HUDEP-2 (cell line): ENCODE data around the gene PYY.
"Not testable (repeated sequence)": the region's sequence is repeated elsewhere in the genome, so short reads cannot be mapped to it uniquely, and the experiment has no call there.

ENCODE experiments used
- DNase-seq, 76 experiments: peaks; one replicate each; lab custom pipeline; 2025; ENCODE audit not compliant: unreplicated experiment in 76 of 76; lab: John Stamatoyannopoulos, UW

Gene PYY

GRCh38 chr17:43979671-43980070, 25.9 kb upstream of the PYY start:
- no peak for DNase-seq

- DNase-seq, result no peak
Observed at GRCh38 chr17:43979011-43979410, 25.3 kb upstream of the PYY start.

GRCh38 chr17:43978078-43978477, 24.3 kb upstream of the PYY start:
- DNase-seq, result no peak

- no peak for DNase-seq
Observed at GRCh38 chr17:43976963-43977837, 23.5 kb upstream of the PYY start.

GRCh38 chr17:43975898-43976297, 22.2 kb upstream of the PYY start:
- no peak for DNase-seq

GRCh38 chr17:43974382-43975266, 20.9 kb upstream of the PYY start:
- DNase-seq, result no peak

- not testable (repeated sequence) for DNase-seq
Observed at GRCh38 chr17:43972444-43973212, 18.9 kb upstream of the PYY start.

GRCh38 chr17:43971436-43971835, 17.7 kb upstream of the PYY start:
- not testable (repeated sequence) for DNase-seq

GRCh38 chr17:43970366-43970765, 16.6 kb upstream of the PYY start:
- DNase-seq, result no peak

GRCh38 chr17:43967251-43967875, 13.6 kb upstream of the PYY start:
- no peak for DNase-seq

GRCh38 chr17:43966276-43966675, 12.5 kb upstream of the PYY start:
- DNase-seq, result no peak

GRCh38 chr17:43962479-43962878, 8.7 kb upstream of the PYY start:
- DNase-seq, result no peak

- DNase-seq, result no peak
Observed at GRCh38 chr17:43961954-43962353, 8.2 kb upstream of the PYY start.

- not testable (repeated sequence) for DNase-seq
Observed at GRCh38 chr17:43961292-43961691, 7.6 kb upstream of the PYY start.

GRCh38 chr17:43958748-43959352, 5.1 kb upstream of the PYY start:
- DNase-seq, result no peak

GRCh38 chr17:43956222-43956621, 2.5 kb upstream of the PYY start:
- no peak for DNase-seq

GRCh38 chr17:43952724-43953666, 745 bp downstream of the PYY start:
- DNase-seq, result no peak

- no peak for DNase-seq
Observed at GRCh38 chr17:43952351-43952723, 1.4 kb downstream of the PYY start.

GRCh38 chr17:43951750-43952149, 2.0 kb downstream of the PYY start:
- DNase-seq, result no peak
